Germinal center (tissue), 1 donor: ENCODE data around the gene KCTD1.
A peak's percentile ranks its signal among the peaks of the same experiment; 100 is the strongest.

Experiments
- DNase-seq: peaks from one replicate; pipeline ENCODE4 v3.0.0; 2012; ENCODE audit warnings: mixed read lengths, low spot score

KCTD1 gene

DNA sequence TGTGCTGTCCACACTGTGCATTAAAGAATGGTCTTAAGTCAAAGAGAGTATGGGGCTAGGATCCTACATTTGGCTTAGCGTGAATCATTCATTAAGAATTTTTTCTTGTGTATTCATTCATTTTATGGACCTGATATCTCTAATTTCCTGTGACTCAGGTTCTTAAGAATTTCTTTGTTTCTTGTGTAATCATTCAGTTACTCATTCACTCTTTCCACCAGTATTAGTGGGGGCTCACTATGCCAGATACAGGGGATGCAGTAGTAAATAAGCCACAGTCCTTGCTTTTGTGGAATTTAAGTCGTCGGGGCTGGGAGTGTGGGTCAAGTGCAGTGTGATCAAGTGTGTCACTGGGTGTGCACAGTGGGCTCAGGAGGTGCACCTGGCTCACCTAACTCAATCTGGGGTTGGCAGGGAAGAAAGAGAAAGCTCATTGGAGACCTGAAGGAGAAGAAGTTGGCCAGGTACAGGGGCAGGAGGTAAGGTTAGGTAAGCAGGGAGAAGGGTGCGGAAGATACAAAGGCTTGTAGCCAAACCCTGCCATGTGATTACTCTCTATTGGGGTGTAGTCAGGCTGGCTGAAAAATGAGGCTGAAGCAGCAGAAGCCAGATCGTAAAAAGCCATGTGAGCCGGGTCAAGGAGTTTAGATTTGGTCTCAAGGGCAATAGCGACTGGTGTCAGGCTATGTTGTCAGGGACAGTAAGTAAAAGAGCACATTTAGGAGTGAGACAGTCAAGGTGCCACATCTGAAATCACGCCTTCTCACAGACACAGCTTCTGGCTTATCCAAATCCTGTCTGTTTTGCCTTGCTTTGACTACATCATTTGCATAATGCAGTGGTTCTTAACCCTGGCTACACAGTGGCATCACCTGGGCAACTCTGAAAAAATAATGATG is 67.2 kb downstream of the KCTD1 start:
- DNase-seq, result no peak

DNA sequence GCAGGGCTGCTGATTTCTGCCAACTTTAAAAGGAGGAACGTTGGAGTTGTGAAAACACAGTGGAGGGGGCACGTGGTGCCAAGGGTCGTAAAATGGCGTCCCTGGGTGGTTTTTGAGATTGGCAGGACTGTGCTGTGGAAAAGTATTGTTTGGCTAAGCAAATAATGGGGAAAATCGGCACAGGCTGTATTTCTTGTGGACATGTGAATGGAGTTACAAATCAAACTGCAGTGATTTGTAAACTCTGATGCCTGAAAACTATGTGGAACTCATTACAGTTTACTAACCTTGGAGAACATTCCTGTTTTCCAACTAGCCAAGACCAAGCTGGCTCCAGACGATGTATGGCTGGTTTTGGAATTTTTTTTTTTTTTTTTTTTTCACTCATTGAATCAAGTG is 68.7 kb downstream of the KCTD1 start:
- DNase-seq, result no peak

DNA sequence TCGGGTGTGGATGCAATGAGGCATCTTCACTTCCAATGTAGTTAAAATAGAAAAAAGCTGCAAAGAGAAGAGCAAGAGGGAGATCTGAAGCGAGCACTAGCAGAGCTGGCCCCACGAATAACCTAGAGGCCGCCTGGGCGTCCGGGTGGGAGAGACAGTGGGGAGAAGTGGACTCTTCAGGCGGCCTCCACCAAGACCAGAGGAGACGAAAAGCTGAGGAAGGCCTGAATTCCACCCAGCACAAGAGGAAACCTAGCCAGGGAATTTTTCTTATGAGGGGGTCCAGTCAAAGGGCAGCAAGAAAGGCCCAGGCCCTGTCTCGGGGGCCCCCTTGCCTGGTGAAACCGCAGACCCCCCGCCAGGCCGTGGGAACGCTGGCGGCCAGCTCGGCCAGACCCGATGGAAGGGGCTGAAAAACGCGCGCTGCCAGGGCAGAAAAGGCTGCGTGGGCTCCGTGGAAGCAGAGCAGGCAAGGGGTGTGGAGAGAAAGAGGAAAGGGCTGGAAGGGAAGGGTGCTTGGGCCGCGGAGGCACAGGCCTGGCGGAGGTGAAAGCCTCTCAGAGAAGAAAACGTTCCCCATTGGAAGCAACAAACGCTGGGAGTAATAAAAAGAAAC is 69.2 kb downstream of the KCTD1 start:
- DNase-seq, result no peak

DNA sequence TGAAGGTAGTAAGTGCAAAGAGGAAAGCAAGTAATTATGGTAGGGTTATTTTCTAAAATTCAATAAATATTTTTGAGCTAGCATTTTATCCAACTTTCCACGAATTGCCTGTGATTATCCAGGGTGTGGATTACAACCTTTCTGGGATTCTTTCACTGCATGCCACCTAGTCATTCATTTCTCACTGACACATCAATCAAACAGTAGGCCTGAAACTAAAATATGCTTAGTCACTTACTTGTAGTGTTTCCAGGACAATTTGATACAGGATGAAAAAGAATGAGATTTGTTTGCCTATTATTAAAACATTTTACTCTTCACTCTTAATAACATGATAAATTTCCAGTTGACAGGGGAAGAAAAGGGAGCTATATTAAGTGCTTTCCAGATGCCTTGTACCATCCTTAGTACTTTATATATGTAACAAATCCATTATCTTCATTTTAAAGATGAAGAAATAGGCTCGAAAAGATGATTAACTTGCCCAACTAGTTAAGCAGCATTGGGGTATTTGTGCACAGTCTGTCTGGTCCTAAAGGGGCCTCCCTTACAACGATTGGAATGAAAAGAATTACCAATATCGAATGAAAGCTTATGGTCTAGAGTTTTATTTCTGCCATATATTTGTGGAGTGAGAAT is 70.4 kb downstream of the KCTD1 start:
- DNase-seq, result no peak

DNA sequence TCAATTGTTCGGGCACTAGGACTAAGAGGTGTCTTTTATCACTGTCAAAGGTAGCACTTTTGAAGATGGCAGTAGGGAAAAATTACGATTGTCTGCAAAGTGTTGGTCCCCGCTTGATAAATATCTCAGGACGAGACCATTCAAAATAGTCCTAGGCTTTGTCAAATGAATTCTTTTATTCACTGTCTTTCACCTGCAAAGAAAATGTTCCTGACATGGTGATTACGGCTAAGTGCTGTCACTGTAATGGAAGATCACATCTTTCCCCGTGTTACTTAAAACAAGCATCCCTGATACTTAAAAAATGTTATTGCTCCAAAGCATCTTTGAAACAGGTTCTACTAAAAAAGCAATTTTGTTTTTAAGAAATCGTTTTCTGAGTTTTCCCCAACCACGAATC is 71.7 kb downstream of the KCTD1 start:
- no peak for DNase-seq

DNA sequence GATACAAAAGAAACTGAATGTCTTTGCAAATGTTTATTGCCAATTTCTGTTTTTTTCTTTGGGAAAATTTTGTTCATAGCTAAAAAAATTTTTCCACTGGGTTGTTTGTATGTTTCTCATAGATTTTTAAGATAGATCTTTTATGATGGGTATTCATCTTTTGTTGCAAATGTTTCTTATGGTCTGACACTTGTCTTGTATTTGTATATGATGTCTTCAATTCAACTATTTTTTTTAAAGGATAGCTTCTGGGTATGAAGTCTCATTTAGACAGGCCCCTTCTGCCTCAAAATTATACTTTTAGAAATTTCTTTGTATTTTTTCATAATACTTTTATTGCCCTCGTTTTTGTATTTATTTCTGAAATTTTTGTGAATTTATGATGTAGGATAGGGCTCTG is 73.8 kb downstream of the KCTD1 start:
- no peak for DNase-seq

DNA sequence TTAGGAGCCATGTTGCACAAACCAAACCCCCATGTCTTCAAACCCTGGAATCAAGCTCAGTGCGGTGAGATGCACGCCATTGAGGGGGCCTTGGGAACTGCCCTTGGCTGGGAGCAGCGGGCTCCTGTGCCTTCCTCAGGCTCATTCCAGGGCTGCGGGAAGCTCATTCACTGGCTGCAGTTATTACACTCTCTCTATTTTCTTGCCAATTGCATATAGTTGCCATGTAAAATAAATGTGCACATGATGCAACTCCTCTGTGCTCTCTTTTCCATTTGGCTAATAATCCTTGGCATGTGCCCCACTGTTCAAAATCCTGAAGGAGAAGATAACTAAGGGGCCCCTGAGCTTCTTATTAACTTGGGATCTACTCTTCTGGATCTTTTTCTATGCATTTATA is 74.7 kb downstream of the KCTD1 start:
- no peak for DNase-seq

DNA sequence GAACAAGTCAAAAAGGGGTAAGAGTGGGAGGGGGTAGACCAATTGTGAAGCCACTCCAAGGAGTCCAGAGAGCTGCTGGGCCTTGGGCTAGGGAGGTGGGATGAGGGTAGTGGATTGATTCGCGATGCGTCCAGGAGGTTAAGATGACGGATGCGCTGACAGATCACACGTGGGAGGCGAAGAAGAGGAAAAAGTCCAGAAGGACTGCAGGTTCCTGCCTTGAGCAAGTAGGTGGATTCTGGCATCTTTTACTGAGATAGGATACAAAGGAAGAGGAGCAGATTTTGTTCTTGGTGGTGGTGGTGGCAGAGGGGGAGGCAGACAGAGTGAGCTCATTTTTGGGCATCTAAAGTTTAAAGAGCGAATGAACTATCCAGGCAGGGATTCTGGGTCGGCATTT is 76.5 kb downstream of the KCTD1 start:
- DNase-seq, result no peak

DNA sequence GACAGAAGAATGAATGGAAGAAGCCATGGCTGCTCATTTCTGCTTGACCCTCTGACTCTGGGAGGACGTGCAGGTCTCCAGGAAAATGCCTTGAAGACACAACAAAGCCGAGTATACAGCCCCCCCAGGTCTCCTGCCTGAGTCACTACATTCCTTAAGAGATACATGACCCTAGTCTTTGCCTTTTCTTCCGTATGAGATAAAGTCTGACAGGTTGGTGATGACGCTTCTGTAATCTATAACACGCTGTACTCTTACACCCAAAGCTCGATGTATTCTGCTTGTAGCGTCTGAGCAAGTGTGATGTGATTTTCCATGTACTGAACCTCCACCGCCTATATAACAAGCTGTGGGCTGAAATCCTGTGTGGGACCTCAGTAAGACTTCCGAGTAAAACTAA is 77.3 kb downstream of the KCTD1 start:
- no peak for DNase-seq

DNA sequence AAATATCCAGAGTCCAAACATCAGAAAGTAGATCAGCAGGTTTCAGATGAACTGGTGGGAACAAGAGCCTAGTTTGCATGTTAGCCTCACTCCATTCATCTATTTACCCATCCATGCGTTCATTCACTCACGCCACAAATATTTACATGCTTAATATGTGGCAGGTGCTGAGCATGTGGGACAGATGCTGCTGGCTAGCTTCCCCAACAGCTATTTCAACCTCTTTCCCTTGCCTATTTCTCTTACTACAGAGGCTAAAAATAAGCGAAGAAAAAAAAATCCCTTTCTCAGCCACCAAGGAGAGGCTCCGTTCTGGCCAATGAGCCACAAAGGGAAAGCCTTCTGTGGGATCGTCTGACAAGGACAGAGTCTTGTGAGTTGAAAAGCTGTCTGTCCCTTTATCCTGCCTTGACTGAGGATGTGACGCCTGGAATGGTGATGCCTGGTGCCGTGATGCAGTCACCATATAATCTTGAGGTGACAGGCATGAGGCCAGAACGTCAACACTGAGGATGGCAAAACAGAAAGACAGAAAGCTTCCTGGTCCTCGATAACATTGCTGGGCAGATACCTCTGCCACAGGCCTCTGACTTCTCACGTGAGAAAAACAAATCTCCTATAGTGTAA is 78.2 kb downstream of the KCTD1 start:
- DNase-seq, result peak; percentile 63

DNA sequence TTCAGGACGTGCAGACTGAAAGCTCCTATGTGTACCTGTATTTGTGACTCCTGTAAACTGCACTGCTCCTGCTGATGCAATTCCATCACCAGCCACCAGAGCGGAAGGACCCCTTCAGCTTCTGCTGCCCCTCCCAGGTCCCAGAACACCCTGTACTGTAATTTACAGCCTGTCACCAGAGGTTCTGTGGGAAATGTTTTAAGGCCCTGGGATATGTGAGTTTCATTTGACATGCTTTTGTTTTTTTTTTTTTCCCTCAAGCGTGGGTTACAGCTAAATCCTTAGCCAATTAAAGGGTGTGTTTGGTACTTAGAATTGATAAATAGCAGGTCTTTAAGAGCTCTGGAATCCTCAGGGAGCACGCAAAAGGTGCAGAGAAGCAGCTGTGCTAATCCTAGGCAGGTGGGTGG is 79.4 kb downstream of the KCTD1 start:
- DNase-seq, result peak; percentile 49

DNA sequence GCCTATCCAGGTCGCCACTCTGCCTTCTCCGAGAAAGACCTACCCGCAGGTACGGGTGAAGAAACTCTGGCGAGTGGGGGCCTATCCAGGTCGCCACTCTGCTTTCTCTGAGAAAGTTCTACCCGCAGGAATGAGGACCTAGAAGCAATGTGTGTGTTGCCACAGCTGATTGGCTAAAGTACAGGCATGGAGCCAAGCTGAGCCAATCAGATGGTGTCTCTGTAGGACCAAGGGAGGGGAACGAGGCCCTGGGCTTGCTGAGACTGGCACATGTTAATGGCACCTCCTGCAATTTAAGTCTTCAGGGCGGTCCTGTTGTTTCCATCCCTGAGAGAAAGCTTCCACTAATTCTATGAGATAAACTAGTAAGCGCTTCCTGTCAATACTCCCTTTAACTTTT is 82.3 kb downstream of the KCTD1 start:
- no peak for DNase-seq

DNA sequence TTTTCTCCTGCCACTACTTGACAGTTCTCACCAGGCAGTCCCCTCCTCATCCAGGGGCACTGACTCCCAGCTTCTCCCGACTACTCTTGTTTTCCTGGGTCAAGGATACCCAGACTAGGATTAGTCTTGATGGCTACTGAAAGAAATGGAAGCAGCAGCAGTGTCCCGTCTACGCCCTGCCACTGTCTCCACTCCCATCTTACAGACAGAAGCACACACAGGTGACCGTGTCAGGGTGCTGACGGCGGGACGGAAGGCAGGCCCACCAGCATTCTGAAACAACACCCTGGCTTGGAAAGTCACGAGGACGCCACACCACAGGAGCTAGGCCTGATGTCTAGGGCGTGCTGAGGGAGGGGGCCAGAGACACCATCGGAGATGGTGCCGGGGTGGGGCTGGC is 82.9 kb downstream of the KCTD1 start:
- no peak for DNase-seq

DNA sequence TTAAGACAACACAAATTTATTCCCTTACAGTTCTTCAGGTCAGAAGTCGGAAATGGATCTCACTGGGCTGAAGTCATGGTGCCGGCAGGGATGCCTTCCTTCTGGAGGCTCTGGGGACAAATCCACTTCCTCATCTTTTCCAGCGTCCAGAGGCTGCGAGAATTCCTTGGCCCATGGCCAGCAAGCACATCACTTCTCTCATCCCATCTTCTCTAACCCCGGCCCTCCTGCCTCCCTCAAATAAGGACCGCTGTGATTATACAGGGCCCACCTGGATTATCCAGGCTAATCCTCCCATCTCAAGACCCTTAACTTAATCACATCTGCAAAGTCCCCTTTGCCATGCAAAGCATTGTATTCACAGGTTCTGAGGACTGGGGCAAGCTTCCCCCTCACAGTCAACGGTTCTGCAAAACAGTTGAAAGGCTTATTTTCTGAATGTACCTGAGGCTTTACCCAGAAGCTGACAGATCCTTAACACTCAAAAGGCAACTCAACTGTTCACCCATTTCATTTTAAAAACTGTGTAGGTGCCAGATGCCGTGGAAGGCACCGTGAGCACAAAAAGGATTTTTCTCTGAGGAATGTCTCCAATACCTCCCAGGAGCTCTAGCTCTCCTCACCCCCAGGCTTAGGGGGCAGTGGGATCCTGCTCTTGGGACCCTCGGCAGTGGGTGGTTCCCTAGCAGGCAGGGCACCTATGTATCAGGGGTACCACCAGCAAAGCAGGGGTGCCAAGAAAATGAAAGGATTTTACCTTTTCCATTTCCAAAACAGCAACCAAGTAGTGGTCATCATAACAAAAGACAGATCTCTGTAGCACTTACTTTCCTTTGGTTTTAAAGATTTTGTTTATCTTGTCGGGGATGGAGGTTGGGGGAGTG is 84.0 kb downstream of the KCTD1 start:
- DNase-seq, result no peak

DNA sequence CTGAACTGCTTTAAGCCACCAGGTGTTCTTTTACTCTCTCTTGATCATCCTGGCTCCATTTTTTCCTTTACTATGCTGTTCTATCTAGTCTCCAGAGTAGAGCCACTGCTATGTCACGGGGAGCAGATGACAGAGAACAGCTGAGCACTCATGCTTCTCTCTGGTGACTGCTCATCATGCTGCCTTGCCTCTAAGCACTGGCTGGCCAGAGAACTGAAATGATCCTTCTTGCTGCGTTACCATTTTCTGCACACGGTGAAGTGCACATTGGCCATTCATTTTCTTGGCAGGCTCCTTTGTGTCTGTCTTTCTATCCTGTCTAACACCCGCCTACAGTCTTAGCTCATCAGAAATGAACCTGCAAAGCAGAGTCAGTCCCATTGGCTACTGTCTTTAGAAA is 86.0 kb downstream of the KCTD1 start:
- DNase-seq, result no peak

DNA sequence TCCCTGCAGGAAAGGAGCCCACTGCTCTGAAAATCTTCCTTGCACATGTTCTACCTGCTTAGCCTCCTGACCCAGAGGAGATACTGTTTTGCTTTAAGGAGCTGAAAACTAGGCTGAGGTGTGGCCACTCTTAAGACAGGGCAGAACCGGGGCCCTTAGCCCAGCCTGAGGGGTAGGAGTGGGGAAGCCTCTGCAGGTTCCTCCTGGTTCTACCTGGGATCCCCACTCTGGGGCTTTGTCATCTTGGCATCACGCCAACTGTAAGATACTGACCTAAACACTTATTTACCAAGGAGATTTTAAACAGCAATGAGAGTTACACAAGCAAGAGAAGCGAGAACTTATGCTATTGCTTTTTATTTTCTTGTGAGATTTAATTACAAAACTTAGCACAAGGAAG is 86.9 kb downstream of the KCTD1 start:
- no peak for DNase-seq

DNA sequence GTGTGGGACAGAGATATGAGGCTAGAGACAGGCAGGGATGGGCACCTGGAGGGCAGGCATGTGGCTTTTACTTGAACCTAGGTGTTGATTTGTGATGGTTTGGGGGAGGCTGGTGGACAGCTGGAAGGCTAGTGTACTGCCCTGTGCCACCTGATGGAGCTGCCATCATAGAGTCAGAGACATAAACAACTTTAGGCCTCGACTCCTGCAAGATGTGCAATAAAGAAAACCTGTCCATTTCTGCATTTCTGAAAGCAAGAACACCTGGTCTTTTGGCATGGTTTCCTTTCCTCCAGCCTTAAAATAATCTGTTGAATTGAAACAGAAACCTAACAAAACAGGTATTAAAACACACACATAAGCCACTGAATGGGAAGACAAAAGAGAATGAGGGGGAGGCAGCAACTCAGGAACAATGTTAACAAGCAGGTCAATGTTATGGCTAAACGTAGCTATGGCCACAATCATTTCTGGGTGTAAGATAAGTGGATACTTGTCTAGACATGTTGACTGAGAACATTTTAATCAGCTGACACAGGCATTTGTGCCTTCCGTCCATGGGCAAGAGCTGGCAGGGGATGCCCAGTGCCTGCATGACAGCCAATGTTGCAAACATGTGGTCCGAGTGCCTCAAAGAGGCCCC is 87.8 kb downstream of the KCTD1 start:
- peak; percentile 38 for DNase-seq

DNA sequence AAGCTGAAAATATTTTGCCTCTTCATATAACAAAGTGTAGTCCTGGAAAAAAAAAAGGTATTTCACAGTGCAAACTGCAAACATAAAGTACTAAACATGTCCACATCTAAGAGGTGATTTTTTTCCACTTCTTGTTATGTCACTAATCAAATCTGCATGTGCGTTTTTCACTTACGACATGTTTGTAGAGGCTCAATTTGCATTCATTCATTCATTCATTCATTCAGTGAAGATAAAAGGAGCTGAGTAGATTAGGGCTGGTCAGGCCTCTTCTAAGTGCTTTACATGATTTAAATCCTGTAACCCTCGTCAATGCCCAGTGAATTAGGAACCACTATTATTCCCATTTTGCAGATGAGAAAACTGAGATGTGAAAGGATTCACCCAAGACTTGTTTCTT is 88.5 kb downstream of the KCTD1 start:
- DNase-seq, result no peak

DNA sequence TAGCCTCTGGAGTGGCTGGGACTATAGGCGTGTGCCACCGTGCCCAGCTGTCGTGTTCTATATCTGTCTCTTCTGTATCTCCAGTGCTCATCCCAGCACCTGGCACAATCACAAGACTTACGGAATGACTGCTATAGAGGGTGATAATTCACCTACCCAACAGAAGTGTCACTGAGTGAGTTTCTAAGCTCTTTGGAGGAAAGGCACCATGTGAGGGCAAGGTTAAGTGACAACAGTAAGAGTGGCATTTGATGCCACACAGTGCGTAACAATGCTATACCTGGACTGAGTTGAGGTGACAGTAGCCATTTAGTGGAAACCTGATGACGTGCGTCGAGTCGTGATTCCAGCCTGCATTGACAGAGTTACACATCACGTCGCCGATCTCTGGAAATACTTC is 89.0 kb downstream of the KCTD1 start:
- no peak for DNase-seq

DNA sequence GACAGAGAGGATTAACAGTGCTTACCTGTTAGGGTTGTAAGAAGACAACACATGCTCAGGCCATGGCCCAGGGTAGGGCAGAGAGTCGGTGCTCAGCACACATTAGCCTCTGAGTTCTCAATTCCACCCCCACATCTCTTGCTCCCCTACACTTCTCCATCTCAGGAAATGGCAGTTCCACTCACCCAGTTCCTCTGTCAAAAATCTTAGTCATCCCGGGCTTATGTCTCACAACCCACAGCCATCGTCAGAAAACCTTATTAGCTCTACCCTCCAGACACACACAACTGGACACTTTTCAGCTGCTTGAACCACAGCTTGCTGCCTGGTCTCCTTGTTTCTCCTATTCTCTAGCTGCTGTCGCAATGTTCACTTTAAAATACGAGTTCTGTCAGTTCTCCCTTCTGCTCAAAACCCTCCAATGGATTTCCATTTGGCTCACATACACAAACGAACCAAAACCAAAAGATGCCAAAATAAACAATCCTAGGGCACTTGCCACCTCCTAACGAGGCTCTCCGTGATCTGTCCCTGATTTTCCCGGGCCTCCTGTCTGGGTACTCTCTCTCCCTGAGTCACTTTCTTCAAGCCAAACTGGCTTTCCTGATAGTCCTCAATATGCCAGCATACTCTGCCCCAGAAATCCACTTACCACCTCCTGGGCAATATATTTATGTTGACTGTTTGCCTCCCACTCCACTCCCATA is 89.7 kb downstream of the KCTD1 start:
- DNase-seq, result no peak
